CD4-positive, alpha-beta T cell (primary cell): ENCODE measurements around the gene PAX5. TPM values are rescaled to one million over a fixed set of nuclear protein-coding genes. Genes with fewer than 3 reads are reported as not detected.

Experiments
- ATAC-seq: fragments of 200-7000 bp; cut with Tn5 transposase; one replicate; pipeline ENCODE4 v1.10.0; 2022; ENCODE audit warnings: mild to moderate bottlenecking; ENCODE audit not compliant: poor library complexity
- CTCF ChIA-PET: fragments of 350-600 bp; sonication (Branson Sonifier 250); formaldehyde crosslinking; loops from one replicate; lab custom pipeline; 2021; ENCODE audit warnings: antibody characterized with exemption, inconsistent platforms; lab: Charles Lee
- POLR2A ChIA-PET: fragments of 350-600 bp; sonication (Branson Sonifier 250); formaldehyde crosslinking; loops from one replicate; lab custom pipeline; 2021; ENCODE audit warnings: antibody characterized with exemption, inconsistent platforms; lab: Charles Lee
- DNase-seq, 14 experiments: peaks; one replicate each; pipeline ENCODE4 v3.0.0-alpha.2; 2013 to 2020; ENCODE audit warnings: mixed read lengths in 2 of 14
- H3K27ac ChIP-seq, 2 donors: one replicate each; pipeline versions ENCODE4 v1.5.1 to v1.7.0; 2013; ENCODE audit warnings: low read length in 2 of 2, low read depth in 1 of 2, mild to moderate bottlenecking in 1 of 2
- H3K27me3 ChIP-seq, 2 experiments: 1 replicate in 1 of 2; 2 replicates in 1 of 2; pipeline versions ENCODE4 v1.6.1 to v1.7.0; 2013; ENCODE audit warnings: low read length in 2 of 2, control low read depth in 1 of 2, mild to moderate bottlenecking in 1 of 2, moderate library complexity in 1 of 2; ENCODE audit not compliant: insufficient read depth in 2 of 2, control insufficient read depth in 1 of 2
- H3K36me3 ChIP-seq: one replicate; pipeline ENCODE4 v1.6.1; 2013; ENCODE audit warnings: low read length, control low read depth; ENCODE audit not compliant: insufficient read depth
- H3K4me1 ChIP-seq: one replicate; pipeline ENCODE4 v1.6.1; 2013; ENCODE audit warnings: low read length, control low read depth; ENCODE audit not compliant: insufficient read depth
- H3K4me3 ChIP-seq: one replicate; pipeline ENCODE4 v1.5.1; 2013; ENCODE audit warnings: mild to moderate bottlenecking, low read length, moderate library complexity
- H3K9me3 ChIP-seq, 2 experiments: 1 replicate in 1 of 2; 2 replicates in 1 of 2; pipeline versions ENCODE4 v1.6.1 to v1.7.0; 2013; ENCODE audit warnings: low read length in 2 of 2, mild to moderate bottlenecking in 2 of 2, control low read depth in 1 of 2, moderate library complexity in 1 of 2; ENCODE audit not compliant: control insufficient read depth in 1 of 2, insufficient read depth in 1 of 2
- H3K27ac Mint-ChIP-seq: one replicate; pipeline ENCODE4 v1.8.0; 2020; ENCODE audit warnings: mixed read lengths
- H3K27me3 Mint-ChIP-seq: one replicate; pipeline ENCODE4 v1.8.0; 2021; ENCODE audit warnings: mixed read lengths
- H3K36me3 Mint-ChIP-seq: one replicate; pipeline ENCODE4 v1.8.0; 2021; ENCODE audit warnings: low read depth, mixed read lengths
- H3K4me1 Mint-ChIP-seq: one replicate; pipeline ENCODE4 v1.8.0; 2021; ENCODE audit warnings: low read depth, mixed read lengths
- H3K4me3 Mint-ChIP-seq: one replicate; pipeline ENCODE4 v1.8.0; 2020; ENCODE audit warnings: mild to moderate bottlenecking, mixed read lengths
- H3K9me3 Mint-ChIP-seq: one replicate; pipeline ENCODE4 v1.8.0; 2020; ENCODE audit warnings: mixed read lengths
- CTCF ChIP-seq: fragments of 200-600 bp; IDR thresholded peaks from one replicate; pipeline ENCODE4 v1.8.0; 2022; ENCODE audit warnings: antibody characterized with exemption, mild to moderate bottlenecking
- intact Hi-C, 2 experiments: fragments of 100-400 bp; cut with DNase I in 1 of 2; cut with micrococcal nuclease in 1 of 2; formaldehyde crosslinking; loops; one replicate each; pipeline versions ENCODE4 v1.15.1 to v1.9.0; 2023 to 2025; cut with DNase I, micrococcal nuclease
- total RNA-seq, 174 experiments: library from RNA in 2 of 174; stranded (reverse) in 2 of 174; gene quantifications; one replicate each; pipeline ENCODE4 v1.2.3 and lab custom pipeline; 2021 to 2026

Gene PAX5
- total RNA-seq, 2 experiments from 2014 or later = 0.03 to 0.11 TPM

- H3K4me1 Mint-ChIP-seq = no peaks in the 10 kb centered on the region
- Histone ChIP-seq H3K36me3 (no peaks in the 10 kb centered on the region), H3K4me1 (no peaks in the 10 kb centered on the region), H3K4me3 (no peak overlapping the region), H3K9me3 (no peaks in the 10 kb centered on the region), H3K27ac (no peak overlapping the region), H3K27me3 (peaks cover 0 to 3% of the 10 kb centered on the region in 2 experiments)
- H3K4me3 Mint-ChIP-seq = no peak overlapping the region
- CTCF ChIA-PET = no interaction called here
- H3K27me3 Mint-ChIP-seq = no peaks in the 10 kb centered on the region
- intact Hi-C loops = no loop called here
- H3K36me3 Mint-ChIP-seq = no peaks in the 10 kb centered on the region
- H3K9me3 Mint-ChIP-seq = no peaks in the 10 kb centered on the region
- POLR2A ChIA-PET = no interaction called here
- DNase-seq = no peak
- no peak for TF ChIP-seq CTCF
- ATAC-seq = no peak
- H3K27ac Mint-ChIP-seq = no peak overlapping the region
These were observed 186.0 kb downstream of the PAX5 start for GRCh38 chr9:36847781-36848673.

DNA sequence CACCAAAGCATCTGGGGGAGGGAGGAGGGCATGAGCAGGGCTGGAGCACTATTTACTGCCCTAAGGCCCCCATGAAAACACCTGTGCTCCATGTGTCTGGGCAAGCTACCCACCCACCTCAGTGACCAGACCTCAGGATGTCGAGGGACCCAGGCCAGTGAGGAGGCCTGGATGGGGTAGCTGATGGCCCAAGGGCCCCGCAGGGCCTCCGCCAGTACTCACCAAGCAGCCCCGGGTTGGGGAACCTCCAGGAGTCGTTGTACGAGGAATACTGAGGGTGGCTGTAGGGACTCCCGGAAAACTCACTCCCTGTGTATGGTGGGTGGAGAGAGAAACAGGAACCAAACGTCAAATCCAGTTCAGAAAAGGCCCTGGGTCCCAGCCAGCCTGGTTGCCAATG, 187.4 kb downstream of the PAX5 start:
- no peaks in the 10 kb centered on the region for H3K4me1 Mint-ChIP-seq
- intact Hi-C loops = no loop called here
- ATAC-seq (no peak), DNase-seq (no peak)
- Histone ChIP-seq H3K4me1 (no peaks in the 10 kb centered on the region), H3K27ac (no peak overlapping the region), H3K9me3 (no peaks in the 10 kb centered on the region), H3K36me3 (no peaks in the 10 kb centered on the region), H3K27me3 (peaks cover 0 to 6% of the 10 kb centered on the region in 2 experiments), H3K4me3 (no peak overlapping the region)
- H3K4me3 Mint-ChIP-seq = no peak overlapping the region
- no peaks in the 10 kb centered on the region for H3K36me3 Mint-ChIP-seq
- no peaks in the 10 kb centered on the region for H3K27me3 Mint-ChIP-seq
- no peak overlapping the region for H3K27ac Mint-ChIP-seq
- ChIA-PET POLR2A (no interaction called here), CTCF (no interaction called here)
- H3K9me3 Mint-ChIP-seq = no peaks in the 10 kb centered on the region
- TF ChIP-seq CTCF = no peak

DNA sequence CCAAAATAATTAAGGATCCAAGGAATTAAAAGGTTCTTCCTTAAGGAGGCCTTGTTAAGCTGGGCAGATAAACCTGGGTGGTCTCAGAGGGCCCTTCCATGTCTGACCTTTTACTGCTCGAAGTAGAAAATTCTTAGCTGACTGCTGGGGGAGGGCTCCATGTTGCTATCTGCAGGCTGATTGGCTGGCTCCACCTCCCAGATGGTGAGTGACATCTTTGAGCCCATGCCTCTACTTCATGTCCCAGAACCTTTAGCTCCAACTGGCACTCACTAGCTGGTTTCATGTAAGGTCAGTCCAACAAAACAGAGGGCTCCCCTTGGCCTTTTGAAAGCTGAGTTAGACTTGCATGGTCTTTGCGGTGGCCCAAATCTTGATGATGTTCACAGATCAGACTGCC, 188.2 kb downstream of the PAX5 start:
- DNase-seq = no peak
- intact Hi-C loops = no loop called here
- no peaks in the 10 kb centered on the region for H3K9me3 Mint-ChIP-seq
- Histone ChIP-seq H3K4me3 (no peak overlapping the region), H3K9me3 (no peaks in the 10 kb centered on the region), H3K4me1 (no peaks in the 10 kb centered on the region), H3K27ac (no peak overlapping the region), H3K27me3 (peaks cover 0 to 6% of the 10 kb centered on the region in 2 experiments), H3K36me3 (no peaks in the 10 kb centered on the region)
- CTCF ChIA-PET = no interaction called here
- H3K4me3 Mint-ChIP-seq = no peak overlapping the region
- no peak for TF ChIP-seq CTCF
- H3K36me3 Mint-ChIP-seq = no peaks in the 10 kb centered on the region
- H3K4me1 Mint-ChIP-seq = no peaks in the 10 kb centered on the region
- H3K27ac Mint-ChIP-seq = no peak overlapping the region
- no peaks in the 10 kb centered on the region for H3K27me3 Mint-ChIP-seq
- ATAC-seq = no peak
- POLR2A ChIA-PET = no interaction called here
